ELR (cell line): ENCODE data around the gene TMEM87B.
A peak's percentile ranks its signal among the peaks of the same experiment; 100 is the strongest.
"Not testable (repeated sequence)": the region's sequence is repeated elsewhere in the genome, so short reads cannot be mapped to it uniquely, and the experiment has no call there.

Experiments used
- DNase-seq: peaks from one replicate; pipeline ENCODE4 v3.0.0-alpha.2; 2015; ENCODE audit warnings: low read depth

Gene TMEM87B

DNA sequence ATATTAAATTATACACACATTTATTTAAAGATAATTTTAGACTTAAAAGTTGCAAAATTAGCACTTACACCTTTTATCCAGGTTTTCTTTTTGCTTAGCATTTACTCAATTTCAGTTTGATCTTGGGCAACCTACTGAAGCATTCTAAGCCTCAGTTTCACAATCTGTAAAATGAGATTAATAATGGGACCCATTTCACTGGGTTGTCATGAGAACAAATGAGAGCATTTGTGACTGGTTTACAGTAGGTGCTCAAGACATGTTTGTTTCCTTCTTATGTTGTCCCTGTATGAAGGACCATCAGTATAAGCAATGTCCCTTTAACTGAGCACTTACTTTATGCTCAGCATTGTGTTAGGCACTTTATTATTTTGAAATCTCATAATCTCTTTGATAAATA is 78.3 kb downstream of the TMEM87B start:
- DNase-seq: no peak

DNA sequence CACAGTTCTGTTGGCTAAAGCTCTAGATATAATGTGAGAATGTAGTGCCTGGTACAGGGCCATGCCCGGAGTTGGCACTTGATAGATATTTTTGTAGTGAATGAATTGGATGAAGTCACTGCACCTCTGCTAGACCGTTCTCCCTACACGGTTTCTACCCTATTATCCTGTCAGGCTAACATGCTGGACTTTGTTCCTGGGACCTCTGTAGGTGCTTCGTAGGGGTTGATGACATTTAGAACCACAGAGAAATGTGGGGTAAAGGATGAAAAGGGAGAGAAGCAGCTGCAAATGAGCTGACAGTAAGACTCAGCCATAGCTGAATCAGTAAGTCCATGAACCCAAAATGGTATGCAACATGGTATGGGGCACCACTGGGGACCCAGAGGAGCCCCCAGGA is 79.1 kb downstream of the TMEM87B start:
- no peak for DNase-seq

GRCh38 chr2:112136096-112136495 is 81.0 kb downstream of the TMEM87B start:
- DNase-seq: no peak

DNA sequence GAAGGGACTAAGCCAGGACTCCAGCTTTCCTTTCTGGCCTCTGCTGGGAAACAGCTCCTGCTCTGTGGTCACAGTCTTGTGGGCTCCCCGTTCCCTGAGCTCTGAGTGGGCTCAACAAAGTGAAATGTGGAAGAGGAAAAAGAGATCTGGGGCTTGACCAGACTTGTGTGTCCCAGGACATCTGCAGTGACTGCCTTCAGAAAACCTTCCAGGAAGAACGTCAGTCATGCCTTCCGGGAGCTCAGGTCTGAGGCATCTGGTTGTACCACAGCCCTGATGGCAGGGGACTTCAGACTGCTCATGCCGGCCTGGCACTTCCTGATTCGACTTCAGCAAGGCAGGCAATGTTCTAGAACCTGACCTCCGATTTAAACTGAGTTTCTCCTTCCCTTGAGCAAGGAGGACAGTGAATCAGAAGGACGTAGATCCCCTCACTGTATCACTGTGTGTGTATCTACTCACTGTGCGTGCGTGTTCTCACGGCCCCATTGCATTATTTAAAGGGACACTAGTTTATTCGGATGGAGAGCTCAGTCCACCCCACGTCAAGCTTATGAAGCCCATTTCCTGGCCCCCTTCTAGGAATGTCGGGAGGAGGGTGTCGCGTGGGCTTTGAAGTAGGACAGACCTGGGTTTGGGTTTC is 82.6 kb downstream of the TMEM87B start:
- peak; percentile 53 for DNase-seq

DNA sequence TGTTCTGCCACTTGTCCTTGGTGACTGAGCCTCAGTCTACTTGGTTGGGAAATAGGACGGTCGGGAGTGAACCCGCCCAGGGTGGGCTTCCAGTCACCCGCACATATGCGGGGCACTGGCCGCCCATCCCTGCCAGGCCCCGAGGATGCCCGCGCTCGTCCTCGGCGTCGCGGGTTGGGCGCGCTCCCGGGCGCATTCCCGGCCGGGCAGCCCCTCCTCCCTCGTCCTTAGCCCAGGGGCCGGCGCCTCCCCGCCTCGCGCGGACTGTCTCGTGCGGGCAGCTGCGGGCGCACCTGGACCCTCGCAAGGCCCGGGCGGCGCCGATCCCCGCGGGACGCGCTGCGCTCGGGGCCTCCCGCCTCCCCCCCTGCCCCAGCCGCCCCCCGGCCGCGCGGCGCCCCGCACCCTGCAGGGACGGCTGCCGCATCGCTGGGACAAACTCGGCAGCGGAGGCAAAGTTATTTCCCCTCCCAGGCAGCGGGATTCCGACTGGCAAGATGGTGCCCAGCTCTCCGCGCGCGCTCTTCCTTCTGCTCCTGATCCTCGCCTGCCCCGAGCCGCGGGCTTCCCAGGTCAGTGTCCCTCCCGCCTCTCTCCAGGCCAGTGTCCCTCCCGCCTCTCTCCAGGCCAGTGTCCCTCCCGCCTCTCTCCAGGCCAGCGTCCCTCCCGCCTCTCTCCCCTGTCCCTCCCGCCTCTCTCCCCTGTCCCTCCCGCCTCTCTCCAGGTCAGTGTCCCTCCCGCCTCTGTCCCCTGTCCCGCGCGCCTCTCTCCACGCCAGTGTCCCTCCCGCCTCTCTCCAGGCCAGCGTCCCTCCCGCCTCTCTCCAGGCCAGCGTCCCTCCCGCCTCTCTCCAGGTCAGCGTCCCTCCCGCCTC is 83.3 kb downstream of the TMEM87B start, which contains the start of gene FBLN7:
Gene FBLN7, plus strand, starts transcription at position 227 of the 874 bp plus-strand sequence. Its CDS starts 271 bp downstream, at position 498.
- peak; percentile 55 for DNase-seq

GRCh38 chr2:112139033-112139614 is 84.1 kb downstream of the TMEM87B start:
- not testable (repeated sequence) for DNase-seq

DNA sequence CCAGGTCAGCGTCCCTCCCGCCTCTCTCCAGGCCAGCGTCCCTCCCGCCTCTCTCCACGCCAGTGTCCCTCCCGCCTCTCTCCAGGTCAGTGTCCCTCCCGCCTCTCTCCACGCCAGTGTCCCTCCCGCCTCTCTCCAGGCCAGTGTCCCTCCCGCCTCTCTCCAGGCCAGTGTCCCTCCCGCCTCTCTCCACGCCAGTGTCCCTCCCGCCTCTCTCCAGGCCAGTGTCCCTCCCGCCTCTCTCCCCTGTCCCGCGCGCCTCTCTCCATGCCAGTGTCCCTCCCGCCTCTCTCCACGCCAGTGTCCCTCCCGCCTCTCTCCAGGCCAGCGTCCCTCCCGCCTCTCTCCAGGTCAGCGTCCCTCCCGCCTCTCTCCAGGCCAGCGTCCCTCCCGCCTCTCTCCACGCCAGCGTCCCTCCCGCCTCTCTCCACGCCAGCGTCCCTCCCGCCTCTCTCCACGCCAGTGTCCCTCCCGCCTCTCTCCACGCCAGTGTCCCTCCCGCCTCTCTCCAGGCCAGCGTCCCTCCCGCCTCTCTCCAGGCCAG is 84.7 kb downstream of the TMEM87B start:
- not testable (repeated sequence) for DNase-seq

DNA sequence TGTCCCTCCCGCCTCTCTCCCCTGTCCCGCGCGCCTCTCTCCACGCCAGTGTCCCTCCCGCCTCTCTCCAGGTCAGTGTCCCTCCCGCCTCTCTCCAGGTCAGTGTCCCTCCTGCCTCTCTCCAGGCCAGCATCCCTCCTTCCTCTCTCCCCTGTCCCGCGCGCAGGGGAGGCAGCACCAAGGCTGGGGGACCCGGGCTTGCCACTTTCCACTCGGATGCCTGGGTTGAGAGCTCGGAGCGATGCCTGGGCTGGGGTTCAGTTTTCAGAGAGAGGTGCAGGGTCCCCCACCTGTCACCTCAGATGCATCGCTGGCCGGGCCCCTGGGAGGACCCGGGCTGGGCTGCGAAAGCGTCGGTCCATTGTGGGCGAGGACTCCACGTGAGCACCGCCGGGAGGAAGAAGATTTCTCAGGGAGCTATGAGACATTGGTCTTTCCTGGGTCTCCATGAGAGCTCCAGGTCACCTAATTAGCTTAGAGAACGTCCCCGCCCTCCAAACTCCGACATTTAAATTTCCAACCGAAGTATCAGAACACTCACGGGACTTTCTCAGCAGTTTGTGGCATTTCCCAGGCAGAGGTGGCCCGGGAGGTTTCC is 85.2 kb downstream of the TMEM87B start:
- no peak for DNase-seq

- DNase-seq: no peak
Measured at GRCh38 chr2:112140899-112141625, 86.0 kb downstream of the TMEM87B start.

DNA sequence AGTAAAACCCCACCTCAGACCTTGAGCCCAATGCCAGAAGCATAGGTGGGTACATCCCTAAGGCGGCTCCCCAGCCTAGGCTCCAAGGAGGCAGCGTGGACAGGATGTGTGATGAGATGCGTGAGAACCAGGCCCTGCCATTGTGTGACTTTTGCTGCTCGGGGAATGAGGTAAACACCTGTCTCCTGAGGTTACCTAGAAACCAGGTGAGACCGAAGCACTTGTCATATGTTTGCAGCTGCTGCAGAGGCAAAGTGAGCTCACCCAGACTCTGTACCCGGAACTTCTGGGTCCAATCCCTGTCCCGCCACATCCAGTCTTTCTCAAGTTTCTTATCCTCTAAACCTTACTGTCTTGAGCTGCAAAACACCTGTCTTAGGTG is 86.5 kb downstream of the TMEM87B start:
- DNase-seq: no peak

DNA sequence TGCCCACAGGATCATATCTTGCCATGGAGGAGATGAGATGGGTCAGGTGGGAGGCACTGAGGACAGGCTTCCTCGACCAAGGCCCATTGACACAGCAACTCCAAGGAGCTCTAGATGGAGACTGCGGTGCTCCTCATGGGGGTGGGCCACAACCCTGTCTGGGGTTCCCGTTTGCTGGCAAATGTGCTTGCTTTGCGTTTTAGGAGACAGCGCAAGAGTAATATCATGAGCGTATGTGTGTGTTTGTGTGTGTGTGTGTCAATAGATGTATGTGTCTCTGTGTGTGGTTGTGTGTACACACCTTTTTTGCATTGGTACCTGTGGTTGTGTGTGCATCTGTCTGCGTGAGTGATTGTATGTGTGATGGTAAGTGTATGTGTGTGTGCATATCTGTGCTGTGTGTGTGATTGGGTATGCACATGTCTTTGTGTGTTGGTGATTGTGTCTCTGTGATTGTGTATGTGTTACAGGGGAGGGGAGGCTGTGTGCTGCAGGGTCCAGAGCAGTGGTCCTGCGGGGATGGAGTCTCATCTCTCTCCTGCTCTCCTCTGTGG is 87.5 kb downstream of the TMEM87B start:
- no peak for DNase-seq

- DNase-seq: no peak
Measured at GRCh38 chr2:112143150-112143549, 88.1 kb downstream of the TMEM87B start.

- DNase-seq: peak; percentile 46
Measured at GRCh38 chr2:112144966-112145365, 89.9 kb downstream of the TMEM87B start.

- no peak for DNase-seq
Measured at GRCh38 chr2:112147382-112148168, 92.5 kb downstream of the TMEM87B start.

GRCh38 chr2:112148477-112148876 is 93.4 kb downstream of the TMEM87B start:
- DNase-seq: no peak

- no peak for DNase-seq
Measured at GRCh38 chr2:112149194-112149593, 94.1 kb downstream of the TMEM87B start.

- DNase-seq: no peak
Measured at GRCh38 chr2:112149866-112150435, 94.9 kb downstream of the TMEM87B start.

- peak; percentile 96 for DNase-seq
Measured at GRCh38 chr2:112150447-112150846, 95.4 kb downstream of the TMEM87B start.

GRCh38 chr2:112150851-112151250 is 95.8 kb downstream of the TMEM87B start:
- no peak for DNase-seq

DNA sequence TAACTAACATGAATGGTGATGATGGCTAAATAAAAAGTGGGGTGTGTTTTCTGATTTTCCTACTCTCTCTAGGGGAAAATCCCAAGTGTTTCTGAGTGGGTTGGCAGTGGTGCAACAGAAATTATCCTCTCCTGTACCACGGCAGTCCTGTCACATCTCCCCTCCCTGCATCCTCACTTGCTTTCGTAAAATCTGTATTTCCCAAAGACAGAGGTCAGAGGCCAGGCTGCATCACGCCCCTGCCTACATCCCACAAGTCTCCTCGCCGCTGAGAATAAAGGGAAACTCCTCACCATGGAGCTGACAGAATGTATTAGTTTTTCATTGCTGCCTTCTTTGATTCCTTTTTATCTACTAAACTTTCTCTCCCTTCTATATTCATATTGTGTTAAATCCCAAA is 96.2 kb downstream of the TMEM87B start:
- DNase-seq: no peak
